Vagina (tissue), 2 donors: ENCODE measurements around the gene AAGAB.

Experiments used
- POLR2A ChIP-seq, 2 donors: fragments of 450-650 bp; IDR thresholded peaks; one replicate each; pipeline ENCODE4 v1.6.1; 2017; ENCODE audit warnings: antibody characterized with exemption in 2 of 2, mild to moderate bottlenecking in 2 of 2, moderate library complexity in 2 of 2
- POLR2AphosphoS5 ChIP-seq, 2 donors: sonication (generic); formaldehyde crosslinking; IDR thresholded peaks; one replicate each; pipeline ENCODE4 v1.9.0; 2017; ENCODE audit warnings: antibody characterized with exemption in 2 of 2, mild to moderate bottlenecking in 2 of 2, low read depth in 1 of 2; ENCODE audit not compliant: insufficient read depth in 1 of 2
- TF ChIP-seq, protein P1 (sequence below), 3 experiments: fragments of 450-650 bp in 2 of 3; fragments of 200-600 bp in 1 of 3; sonication (generic) in 1 of 3; IDR thresholded peaks; one replicate each; pipeline ENCODE4 v1.5.1; 2017 to 2019; ENCODE audit warnings: antibody characterized with exemption in 3 of 3, mild to moderate bottlenecking in 2 of 3, moderate library complexity in 2 of 3

DNA sequence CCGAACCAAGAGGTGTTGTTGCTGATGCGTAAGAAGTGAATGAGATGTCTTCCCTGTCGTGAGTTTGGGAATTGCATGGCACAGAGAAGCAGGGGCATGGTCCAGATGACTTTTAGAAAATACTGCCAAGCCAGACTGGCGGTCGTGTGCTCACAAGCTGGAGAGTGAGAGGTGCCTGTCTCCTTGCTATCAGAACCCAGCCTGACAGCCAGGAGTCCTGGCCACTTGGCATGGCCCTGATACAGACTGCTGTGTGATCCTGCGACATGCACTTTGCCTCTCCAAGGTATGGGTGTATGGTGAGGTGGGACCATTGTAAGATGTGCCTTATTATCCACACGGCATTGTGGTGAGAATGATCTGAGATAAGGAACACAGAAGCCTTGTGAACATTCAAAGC lies 96.1 kb downstream of the AAGAB start:
- TF ChIP-seq POLR2A (IDR thresholded peaks at IDR 0.05), result no peak
- TF ChIP-seq, protein P1, sequence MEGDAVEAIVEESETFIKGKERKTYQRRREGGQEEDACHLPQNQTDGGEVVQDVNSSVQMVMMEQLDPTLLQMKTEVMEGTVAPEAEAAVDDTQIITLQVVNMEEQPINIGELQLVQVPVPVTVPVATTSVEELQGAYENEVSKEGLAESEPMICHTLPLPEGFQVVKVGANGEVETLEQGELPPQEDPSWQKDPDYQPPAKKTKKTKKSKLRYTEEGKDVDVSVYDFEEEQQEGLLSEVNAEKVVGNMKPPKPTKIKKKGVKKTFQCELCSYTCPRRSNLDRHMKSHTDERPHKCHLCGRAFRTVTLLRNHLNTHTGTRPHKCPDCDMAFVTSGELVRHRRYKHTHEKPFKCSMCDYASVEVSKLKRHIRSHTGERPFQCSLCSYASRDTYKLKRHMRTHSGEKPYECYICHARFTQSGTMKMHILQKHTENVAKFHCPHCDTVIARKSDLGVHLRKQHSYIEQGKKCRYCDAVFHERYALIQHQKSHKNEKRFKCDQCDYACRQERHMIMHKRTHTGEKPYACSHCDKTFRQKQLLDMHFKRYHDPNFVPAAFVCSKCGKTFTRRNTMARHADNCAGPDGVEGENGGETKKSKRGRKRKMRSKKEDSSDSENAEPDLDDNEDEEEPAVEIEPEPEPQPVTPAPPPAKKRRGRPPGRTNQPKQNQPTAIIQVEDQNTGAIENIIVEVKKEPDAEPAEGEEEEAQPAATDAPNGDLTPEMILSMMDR (IDR thresholded peaks at IDR 0.05), result no peak
- no peak for TF ChIP-seq POLR2AphosphoS5 (IDR thresholded peaks at IDR 0.05; ENCODE audit: insufficient read depth in 1 of 2, low read depth in 1 of 2)
